AG04449 (cell line): ENCODE data around the gene CHCHD6.

ENCODE experiments used
- CTCF ChIA-PET: fragments of 350-600 bp; formaldehyde crosslinking; extraction: SDS; loops from one replicate; lab custom pipeline; 2021; ENCODE audit warnings: antibody characterized with exemption; lab: Yijun Ruan, JAX
- POLR2A ChIA-PET: fragments of 400-600, 350-600 bp; formaldehyde crosslinking; extraction: SDS; loops from one replicate; lab custom pipeline; 2020; ENCODE audit warnings: antibody characterized with exemption, inconsistent platforms; lab: Yijun Ruan, JAX
- DNase-seq: peaks from one replicate; pipeline ENCODE4 v3.0.0-alpha.2; 2010; ENCODE audit warnings: low read depth, low spot score
- H3K4me3 ChIP-seq: 2 replicates; pipeline ENCODE4 v1.5.1; 2011; ENCODE audit warnings: low read depth, mild to moderate bottlenecking, control low read depth, low read length
- TF ChIP-seq, protein P1 (sequence below): IDR thresholded peaks from one replicate; pipeline ENCODE4 v1.5.1; 2011; ENCODE audit warnings: mild to moderate bottlenecking, moderate library complexity, low read length, control low read depth, inconsistent platforms; ENCODE audit not compliant: insufficient read depth; ENCODE audit errors: missing control alignments

CHCHD6 gene

DNA sequence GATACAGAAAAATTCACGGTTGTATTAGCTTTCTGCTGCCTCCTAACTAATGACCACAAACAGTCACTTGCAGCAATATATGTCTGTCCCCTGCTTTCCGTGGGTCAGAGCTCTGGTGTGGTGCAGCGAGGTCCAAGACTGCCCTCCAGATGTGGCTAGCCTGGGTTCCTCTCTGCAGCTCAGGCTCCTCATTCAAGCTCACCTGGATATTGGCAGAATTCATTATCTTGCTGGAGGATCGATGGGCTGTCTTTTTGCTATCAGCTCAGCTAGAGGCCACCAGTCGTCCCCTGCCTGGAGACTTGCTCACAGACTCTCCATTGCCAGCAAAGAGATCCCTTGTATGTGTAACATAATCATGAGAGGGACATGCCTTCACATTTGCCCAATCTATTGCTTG is 266.1 kb downstream of the CHCHD6 start:
- TF ChIP-seq, protein P1, sequence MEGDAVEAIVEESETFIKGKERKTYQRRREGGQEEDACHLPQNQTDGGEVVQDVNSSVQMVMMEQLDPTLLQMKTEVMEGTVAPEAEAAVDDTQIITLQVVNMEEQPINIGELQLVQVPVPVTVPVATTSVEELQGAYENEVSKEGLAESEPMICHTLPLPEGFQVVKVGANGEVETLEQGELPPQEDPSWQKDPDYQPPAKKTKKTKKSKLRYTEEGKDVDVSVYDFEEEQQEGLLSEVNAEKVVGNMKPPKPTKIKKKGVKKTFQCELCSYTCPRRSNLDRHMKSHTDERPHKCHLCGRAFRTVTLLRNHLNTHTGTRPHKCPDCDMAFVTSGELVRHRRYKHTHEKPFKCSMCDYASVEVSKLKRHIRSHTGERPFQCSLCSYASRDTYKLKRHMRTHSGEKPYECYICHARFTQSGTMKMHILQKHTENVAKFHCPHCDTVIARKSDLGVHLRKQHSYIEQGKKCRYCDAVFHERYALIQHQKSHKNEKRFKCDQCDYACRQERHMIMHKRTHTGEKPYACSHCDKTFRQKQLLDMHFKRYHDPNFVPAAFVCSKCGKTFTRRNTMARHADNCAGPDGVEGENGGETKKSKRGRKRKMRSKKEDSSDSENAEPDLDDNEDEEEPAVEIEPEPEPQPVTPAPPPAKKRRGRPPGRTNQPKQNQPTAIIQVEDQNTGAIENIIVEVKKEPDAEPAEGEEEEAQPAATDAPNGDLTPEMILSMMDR = no peak
- DNase-seq = no peak
- POLR2A ChIA-PET = interaction anchor here (1.1 kb wide), 1 partner anchor 12 kb away, joined by 3 read pairs; no protein-coding TSS in a partner anchor
- CTCF ChIA-PET = interaction anchor here (0.8 to 10.3 kb wide), 4 partner anchors 12 to 264 kb away, joined by 4 to 116 read pairs (median 12); partner anchors contain the start of gene PLXNA1
- H3K4me3 ChIP-seq = no peak overlapping the region

DNA sequence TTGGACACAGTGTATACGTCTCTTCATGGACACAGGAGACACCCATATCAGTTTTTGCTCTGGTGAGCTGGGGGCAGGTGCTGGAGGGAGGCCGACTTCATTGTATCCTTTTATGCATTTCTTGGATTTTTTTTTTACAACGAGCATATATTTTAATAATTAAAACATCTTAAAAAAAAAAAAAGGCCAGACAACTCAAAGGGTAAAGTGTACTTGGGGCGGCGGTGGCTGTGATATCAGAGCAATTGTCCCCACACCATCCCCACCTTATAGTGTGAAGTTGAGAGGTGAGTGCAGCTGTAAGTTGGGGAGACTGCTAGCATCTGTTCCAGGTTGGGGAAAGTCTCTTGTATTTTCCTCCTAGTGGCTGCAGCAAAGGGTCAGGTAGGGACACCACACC is 266.9 kb downstream of the CHCHD6 start:
- no peak for DNase-seq
- TF ChIP-seq, protein P1 = no peak
- CTCF ChIA-PET = interaction anchor here (0.9 to 10.3 kb wide), 6 partner anchors 8 to 291 kb away, joined by 3 to 116 read pairs (median 4); partner anchors contain the start of gene PLXNA1
- H3K4me3 ChIP-seq = no peak overlapping the region
- POLR2A ChIA-PET = no interaction called here

DNA sequence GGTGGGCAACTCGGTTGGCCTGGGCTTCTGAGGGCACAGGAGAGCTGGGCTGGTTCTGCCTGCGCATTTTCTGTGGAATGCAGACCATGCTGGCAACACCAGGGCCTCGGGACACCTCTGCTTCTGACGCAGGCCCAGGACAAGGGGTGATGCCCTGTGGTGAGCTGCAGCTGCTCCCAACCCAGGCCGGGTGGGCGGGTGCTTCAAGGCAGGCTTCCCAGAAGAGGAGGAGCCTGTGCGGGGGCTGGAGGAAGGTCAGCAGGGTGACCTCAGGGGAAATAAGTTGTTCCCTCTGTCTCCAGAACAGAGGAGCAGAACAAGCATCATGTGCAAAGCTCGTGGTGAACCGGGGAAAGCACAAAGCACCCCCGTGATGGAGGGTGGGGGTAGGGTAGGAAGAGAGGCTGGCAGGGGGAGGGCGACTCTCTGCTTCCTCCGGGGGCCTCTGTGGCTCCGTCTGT is 267.9 kb downstream of the CHCHD6 start:
- DNase-seq = no peak
- no peak overlapping the region for H3K4me3 ChIP-seq
- ChIA-PET POLR2A (interaction anchor here (0.6 kb wide), 1 partner anchor 217 kb away, joined by 3 read pairs; no protein-coding TSS in a partner anchor), CTCF (interaction anchor here (0.9 to 10.3 kb wide), 5 partner anchors 9 to 292 kb away, joined by 3 to 116 read pairs (median 3); partner anchors contain the start of gene PLXNA1)
- TF ChIP-seq, protein P1 = no peak

DNA sequence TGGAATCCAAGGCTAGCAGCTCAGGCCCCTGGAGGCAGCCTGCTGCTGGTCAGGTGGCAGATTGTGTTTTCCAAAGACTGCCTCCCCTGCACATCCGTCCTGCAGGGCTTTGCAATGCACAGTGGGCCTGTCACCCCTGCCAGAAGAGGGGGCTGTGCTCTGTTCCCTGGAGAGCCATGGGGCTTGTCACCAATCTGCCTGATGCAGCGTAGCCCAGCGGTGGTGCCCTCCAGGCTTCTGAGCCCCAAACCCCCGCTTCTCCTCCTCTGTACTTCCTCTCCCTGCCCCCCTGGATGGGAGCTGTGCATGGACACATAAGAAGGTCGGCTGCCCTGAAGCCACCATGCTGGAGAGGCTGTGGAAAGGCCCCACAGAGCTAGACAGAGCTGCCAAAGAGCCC is 268.8 kb downstream of the CHCHD6 start:
- no peak for DNase-seq
- H3K4me3 ChIP-seq = no peak overlapping the region
- TF ChIP-seq, protein P1 = no peak
- POLR2A ChIA-PET = no interaction called here
- CTCF ChIA-PET = interaction anchor here (5.6 to 10.3 kb wide), 2 partner anchors 10 to 221 kb away, joined by 20 to 116 read pairs; partner anchors contain the start of gene PLXNA1

DNA sequence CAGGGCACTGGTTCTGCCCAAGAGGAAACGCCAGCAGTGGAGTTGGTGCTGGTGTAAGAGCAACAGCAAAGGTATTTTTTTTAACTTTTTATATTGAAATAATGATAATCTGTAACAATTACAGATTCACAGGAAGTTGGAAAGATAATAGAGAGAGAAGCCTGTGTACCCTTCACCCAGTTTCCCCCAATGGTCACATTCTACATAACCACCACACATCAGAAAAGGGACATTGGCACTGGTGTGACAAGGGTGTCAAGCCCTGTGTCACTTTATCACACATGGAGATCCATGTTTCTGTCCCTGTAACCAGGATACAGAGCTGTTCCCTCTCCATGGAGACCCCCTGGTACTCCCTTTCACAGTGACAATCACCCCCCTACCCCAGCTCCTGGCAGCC is 269.8 kb downstream of the CHCHD6 start:
- no peak overlapping the region for H3K4me3 ChIP-seq
- no peak for DNase-seq
- ChIA-PET CTCF (interaction anchor here (5.6 to 10.3 kb wide), 2 partner anchors 9 to 222 kb away, joined by 20 to 116 read pairs; partner anchors contain the start of gene PLXNA1), POLR2A (no interaction called here)
- TF ChIP-seq, protein P1 = no peak

- POLR2A ChIA-PET = no interaction called here
- H3K4me3 ChIP-seq = no peak overlapping the region
- no peak for DNase-seq
- TF ChIP-seq, protein P1 = no peak
- CTCF ChIA-PET = interaction anchor here (5.6 to 10.3 kb wide), 2 partner anchors 8 to 223 kb away, joined by 20 to 116 read pairs; partner anchors contain the start of gene PLXNA1
Measured at GRCh38 chr3:126974756-126975155, 270.7 kb downstream of the CHCHD6 start.
